GM10266 (cell line): ENCODE measurements around the gene RABAC1.

Source experiments
- DNase-seq: peaks from one replicate; pipeline ENCODE4 v3.0.0; 2012; ENCODE audit errors: extremely low spot score
- CTCF ChIP-seq: IDR thresholded peaks from 2 replicates; pipeline ENCODE4 v1.5.1; 2012; ENCODE audit warnings: mild to moderate bottlenecking, low read depth; ENCODE audit not compliant: control insufficient read depth, insufficient read depth; ENCODE audit errors: missing control alignments

The RABAC1 gene, protein sequence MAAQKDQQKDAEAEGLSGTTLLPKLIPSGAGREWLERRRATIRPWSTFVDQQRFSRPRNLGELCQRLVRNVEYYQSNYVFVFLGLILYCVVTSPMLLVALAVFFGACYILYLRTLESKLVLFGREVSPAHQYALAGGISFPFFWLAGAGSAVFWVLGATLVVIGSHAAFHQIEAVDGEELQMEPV

GRCh38 chr19:41959056-41960053 lies at the start of gene RABAC1:
Gene RABAC1, minus strand, starts transcription at chr19:41959321. Its CDS starts 29 bp downstream, at chr19:41959292.
- DNase-seq, result peak; percentile 94
- peak; percentile 44 for TF ChIP-seq CTCF

DNA sequence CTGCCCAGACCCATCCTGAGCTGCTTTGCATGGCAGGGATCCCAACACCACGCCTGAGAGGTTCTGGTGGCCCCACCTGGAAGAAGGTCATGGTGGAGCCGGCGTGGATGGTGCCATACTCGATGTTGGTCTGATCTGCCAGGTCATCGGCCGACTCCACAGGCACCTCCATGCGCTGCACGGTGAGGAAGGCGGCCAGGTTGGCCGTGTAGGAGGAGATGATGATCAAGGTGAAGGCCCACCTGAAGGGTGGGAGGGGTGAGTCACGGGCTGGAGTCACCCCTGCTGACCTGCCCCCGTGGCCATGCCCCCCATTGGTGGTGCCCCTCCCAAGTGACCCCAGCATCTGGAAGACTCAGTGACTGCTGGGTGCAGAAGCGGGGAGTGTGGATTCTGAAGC lies 47.4 kb upstream of the RABAC1 start:
- DNase-seq, result no peak
- no peak for TF ChIP-seq CTCF

GRCh38 chr19:42005504-42005903 lies 46.4 kb upstream of the RABAC1 start:
- DNase-seq, result no peak
- TF ChIP-seq CTCF, result no peak

DNA sequence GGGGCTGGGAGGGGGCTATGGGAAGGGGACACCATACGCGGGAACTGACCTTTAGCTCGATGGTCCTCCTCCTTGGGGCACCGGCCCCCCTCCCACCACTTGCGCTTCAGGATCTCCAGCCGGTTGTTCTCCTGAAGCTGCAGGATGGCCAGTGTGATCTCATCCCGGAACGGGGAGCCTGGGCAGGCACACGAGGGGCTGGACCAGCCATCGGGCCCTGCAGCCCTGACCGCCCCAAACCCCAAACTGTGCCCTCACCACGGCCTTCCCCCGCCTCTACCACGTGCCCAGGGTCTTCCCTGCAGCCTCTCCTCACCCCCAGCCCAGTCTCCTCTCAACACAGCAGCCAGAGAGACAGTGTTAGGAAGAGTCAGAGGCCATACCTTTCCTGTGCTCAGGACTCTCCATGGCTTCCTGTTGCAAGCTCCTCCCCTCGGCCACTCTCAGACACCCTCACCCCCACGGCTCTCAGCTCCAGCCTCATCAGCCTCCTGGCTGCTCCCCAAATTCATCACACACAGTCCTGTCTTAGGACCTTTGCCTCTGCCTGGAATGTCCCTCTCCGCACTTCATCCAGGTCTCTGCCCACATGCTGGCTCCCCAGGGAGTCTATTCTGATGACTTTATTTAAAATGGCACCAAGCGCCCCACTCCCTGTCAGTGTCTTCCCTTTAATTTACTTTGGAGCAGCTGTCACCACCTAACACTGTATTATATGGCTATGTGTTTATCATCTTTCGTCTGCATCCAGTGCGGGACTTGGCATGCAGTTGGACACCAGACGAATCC lies 44.6 kb upstream of the RABAC1 start:
- TF ChIP-seq CTCF, result no peak
- DNase-seq, result no peak

GRCh38 chr19:41999878-42000208 lies 40.7 kb upstream of the RABAC1 start:
- TF ChIP-seq CTCF, result no peak

DNA sequence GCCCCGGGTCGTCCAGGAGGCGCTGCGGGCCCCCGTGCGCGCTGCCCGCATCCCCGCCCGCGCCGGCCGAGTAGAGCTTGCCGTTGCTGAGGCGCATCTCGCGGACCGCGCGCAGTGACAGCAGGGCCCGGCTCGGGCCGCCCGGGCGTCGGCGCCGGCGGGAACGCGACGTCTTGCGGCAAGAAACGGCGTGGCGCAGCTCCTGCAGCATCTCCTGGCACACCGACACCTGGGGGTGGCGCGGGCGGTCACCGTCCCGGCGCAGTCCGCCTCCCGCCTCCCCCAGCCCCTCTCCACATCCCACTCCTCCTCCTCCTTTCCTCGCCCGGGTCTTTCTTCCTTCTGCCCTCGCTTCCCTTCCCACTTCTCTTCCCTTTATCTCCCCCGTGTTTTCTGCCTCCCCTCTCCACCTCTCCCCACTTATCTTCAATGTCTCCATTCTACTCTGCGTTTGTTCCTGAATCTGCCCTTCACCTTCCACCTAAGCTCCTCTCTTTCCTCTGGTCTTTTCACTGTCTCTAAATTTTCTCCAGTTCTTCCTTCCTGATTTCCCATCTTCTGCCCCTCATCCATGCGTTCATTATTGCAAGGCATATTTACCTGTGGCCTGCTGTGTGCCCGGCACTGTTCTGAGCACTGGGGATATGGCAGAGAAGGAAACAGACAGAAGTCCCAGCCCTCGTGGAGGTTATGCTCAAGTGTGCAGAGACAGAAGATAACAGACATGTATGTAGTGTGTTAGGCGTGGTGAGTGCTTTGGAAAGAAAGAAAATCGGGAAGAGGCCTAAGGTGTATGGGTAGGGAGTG lies 40.2 kb upstream of the RABAC1 start:
- no peak for TF ChIP-seq CTCF
- DNase-seq, result no peak

More at GRCh38 chr19:41999878-42000208, 40.7 kb upstream of the RABAC1 start:
- DNase-seq, result no peak
